ENCODE data around the gene RGS21.

DNA sequence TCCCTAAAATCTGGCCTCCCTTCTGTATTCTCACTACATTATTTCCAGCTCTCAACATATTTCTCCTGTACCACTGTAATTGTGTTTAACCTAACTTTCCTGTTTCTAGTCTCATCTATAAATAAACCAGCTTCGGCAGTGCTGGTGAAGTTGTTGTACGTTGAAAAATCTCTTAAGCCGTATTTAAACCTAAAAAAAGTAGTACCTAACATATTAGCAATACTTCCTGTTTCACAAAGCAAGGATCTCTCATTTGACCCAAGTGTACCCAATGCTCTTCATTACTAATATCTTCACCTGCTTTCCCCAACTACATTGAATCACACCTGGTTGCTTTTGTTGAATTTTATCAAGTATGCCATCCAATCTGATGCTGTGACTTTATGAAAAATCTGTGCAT, 42.2 kb upstream of the RGS21 start:
- TF ChIP-seq NFE2L2 (IDR thresholded peaks at IDR 0.05; ENCODE audit: low read depth, low read length) (no peak), POLR2A (IDR thresholded peaks at IDR 0.05; ENCODE audit: low read depth, low read length) (no peak), RAD21 (IDR thresholded peaks at IDR 0.05; ENCODE audit: low read length) (no peak), MXI1 (IDR thresholded peaks at IDR 0.05; ENCODE audit: borderline replicate concordance, low read depth, low read length) (no peak), MAZ (IDR thresholded peaks at IDR 0.05; ENCODE audit: borderline replicate concordance, low read depth, low read length) (no peak), CEBPB (IDR thresholded peaks at IDR 0.05; ENCODE audit: low read depth, low read length) (no peak), MAFK (IDR thresholded peaks at IDR 0.05; ENCODE audit: low read depth, low read length) (no peak), BHLHE40 (IDR thresholded peaks at IDR 0.05; ENCODE audit: low read depth, low read length) (no peak), SMC3 (IDR thresholded peaks at IDR 0.05; ENCODE audit: low read depth, low read length) (no peak)
- TF ChIP-seq, protein P1, sequence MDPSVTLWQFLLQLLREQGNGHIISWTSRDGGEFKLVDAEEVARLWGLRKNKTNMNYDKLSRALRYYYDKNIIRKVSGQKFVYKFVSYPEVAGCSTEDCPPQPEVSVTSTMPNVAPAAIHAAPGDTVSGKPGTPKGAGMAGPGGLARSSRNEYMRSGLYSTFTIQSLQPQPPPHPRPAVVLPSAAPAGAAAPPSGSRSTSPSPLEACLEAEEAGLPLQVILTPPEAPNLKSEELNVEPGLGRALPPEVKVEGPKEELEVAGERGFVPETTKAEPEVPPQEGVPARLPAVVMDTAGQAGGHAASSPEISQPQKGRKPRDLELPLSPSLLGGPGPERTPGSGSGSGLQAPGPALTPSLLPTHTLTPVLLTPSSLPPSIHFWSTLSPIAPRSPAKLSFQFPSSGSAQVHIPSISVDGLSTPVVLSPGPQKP (IDR thresholded peaks at IDR 0.05; ENCODE audit: borderline replicate concordance, low read depth, low read length): no peak
- TF ChIP-seq, protein P2, sequence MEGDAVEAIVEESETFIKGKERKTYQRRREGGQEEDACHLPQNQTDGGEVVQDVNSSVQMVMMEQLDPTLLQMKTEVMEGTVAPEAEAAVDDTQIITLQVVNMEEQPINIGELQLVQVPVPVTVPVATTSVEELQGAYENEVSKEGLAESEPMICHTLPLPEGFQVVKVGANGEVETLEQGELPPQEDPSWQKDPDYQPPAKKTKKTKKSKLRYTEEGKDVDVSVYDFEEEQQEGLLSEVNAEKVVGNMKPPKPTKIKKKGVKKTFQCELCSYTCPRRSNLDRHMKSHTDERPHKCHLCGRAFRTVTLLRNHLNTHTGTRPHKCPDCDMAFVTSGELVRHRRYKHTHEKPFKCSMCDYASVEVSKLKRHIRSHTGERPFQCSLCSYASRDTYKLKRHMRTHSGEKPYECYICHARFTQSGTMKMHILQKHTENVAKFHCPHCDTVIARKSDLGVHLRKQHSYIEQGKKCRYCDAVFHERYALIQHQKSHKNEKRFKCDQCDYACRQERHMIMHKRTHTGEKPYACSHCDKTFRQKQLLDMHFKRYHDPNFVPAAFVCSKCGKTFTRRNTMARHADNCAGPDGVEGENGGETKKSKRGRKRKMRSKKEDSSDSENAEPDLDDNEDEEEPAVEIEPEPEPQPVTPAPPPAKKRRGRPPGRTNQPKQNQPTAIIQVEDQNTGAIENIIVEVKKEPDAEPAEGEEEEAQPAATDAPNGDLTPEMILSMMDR (conservative IDR thresholded peaks at IDR 0.05; ENCODE audit: low read depth, low read length): no peak
- TF ChIP-seq, protein P3, sequence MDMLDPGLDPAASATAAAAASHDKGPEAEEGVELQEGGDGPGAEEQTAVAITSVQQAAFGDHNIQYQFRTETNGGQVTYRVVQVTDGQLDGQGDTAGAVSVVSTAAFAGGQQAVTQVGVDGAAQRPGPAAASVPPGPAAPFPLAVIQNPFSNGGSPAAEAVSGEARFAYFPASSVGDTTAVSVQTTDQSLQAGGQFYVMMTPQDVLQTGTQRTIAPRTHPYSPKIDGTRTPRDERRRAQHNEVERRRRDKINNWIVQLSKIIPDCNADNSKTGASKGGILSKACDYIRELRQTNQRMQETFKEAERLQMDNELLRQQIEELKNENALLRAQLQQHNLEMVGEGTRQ (IDR thresholded peaks at IDR 0.05; ENCODE audit: low read depth, low read length): no peak

Data from IMR-90 (cell line).